AG04450 (cell line): ENCODE results near the gene ZFP69B. TPM values are rescaled to one million over a fixed set of nuclear protein-coding genes. Genes with fewer than 3 reads are reported as not detected.

Source experiments
- CTCF ChIA-PET: fragments of 300-600, 350-600 bp; formaldehyde crosslinking; extraction: SDS; loops from one replicate; lab custom pipeline; 2022; ENCODE audit warnings: antibody characterized with exemption, inconsistent platforms; lab: Charles Lee
- POLR2A ChIA-PET: fragments of 350-600 bp; formaldehyde crosslinking; extraction: SDS; loops from one replicate; lab custom pipeline; 2021; ENCODE audit warnings: antibody characterized with exemption, inconsistent platforms; lab: Yijun Ruan, JAX
- DNase-seq: peaks from one replicate; pipeline ENCODE4 v3.0.0-alpha.2; 2011; ENCODE audit warnings: low read depth, low spot score
- H3K27ac ChIP-seq: one replicate; pipeline ENCODE4 v1.5.1; 2012; ENCODE audit warnings: low read depth, low read length, control low read depth
- H3K27me3 ChIP-seq: one replicate; pipeline ENCODE4 v1.6.0; 2012; ENCODE audit warnings: low read length; ENCODE audit not compliant: control insufficient read depth, insufficient read depth
- H3K4me3 ChIP-seq: 2 replicates; pipeline ENCODE4 v1.5.1; 2011; ENCODE audit warnings: mild to moderate bottlenecking, low read depth, low read length, control low read depth
- H3K9me3 ChIP-seq: 2 replicates; pipeline ENCODE4 v1.5.1; 2012; ENCODE audit warnings: low read length; ENCODE audit not compliant: control insufficient read depth, insufficient read depth
- polyA plus RNA-seq: library from polyadenylated mRNA; depleted of rRNA; stranded (reverse); fragments of >200 nt; gene quantifications from 2 replicates; pipeline ENCODE4 v1.2.3, GENCODE V29; 2011
- TF ChIP-seq, protein P1 (sequence below): IDR thresholded peaks from 2 replicates; pipeline ENCODE4 v1.5.1; 2011; ENCODE audit warnings: low read depth, low read length, control low read depth, inconsistent platforms

The ZFP69B gene
- polyA plus RNA-seq, 1 experiment = 5.9 TPM

DNA sequence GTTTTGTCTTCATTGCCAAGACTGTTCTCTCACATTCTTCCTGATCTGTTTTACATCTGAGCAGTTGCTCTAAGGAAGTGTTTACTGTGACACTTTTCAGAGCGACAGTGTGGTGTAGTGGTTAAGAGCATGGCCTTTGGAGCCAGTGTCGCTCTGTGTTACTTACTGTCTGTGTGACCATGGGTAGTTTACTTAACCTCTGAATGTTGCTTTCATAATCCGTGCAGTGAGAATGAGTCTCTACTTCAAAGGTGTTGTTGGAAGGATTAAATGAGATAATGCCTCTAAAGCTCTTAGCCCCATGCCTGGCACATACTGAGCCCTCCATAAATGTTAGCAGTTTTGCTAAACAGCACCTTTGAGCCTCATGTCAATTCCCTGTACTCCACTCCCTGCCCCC is 35.9 kb upstream of the ZFP69B start:
- Histone ChIP-seq H3K4me3 (no peak overlapping the region), H3K27ac (no peak overlapping the region), H3K27me3 (no peaks in the 10 kb centered on the region), H3K9me3 (no peaks in the 10 kb centered on the region)
- CTCF ChIA-PET = interaction anchor here (1.1 kb wide), 1 partner anchor 10 kb away, joined by 3 read pairs; no protein-coding TSS in a partner anchor
- POLR2A ChIA-PET = no interaction called here
- DNase-seq = no peak
- TF ChIP-seq, protein P1, sequence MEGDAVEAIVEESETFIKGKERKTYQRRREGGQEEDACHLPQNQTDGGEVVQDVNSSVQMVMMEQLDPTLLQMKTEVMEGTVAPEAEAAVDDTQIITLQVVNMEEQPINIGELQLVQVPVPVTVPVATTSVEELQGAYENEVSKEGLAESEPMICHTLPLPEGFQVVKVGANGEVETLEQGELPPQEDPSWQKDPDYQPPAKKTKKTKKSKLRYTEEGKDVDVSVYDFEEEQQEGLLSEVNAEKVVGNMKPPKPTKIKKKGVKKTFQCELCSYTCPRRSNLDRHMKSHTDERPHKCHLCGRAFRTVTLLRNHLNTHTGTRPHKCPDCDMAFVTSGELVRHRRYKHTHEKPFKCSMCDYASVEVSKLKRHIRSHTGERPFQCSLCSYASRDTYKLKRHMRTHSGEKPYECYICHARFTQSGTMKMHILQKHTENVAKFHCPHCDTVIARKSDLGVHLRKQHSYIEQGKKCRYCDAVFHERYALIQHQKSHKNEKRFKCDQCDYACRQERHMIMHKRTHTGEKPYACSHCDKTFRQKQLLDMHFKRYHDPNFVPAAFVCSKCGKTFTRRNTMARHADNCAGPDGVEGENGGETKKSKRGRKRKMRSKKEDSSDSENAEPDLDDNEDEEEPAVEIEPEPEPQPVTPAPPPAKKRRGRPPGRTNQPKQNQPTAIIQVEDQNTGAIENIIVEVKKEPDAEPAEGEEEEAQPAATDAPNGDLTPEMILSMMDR = no peak

DNA sequence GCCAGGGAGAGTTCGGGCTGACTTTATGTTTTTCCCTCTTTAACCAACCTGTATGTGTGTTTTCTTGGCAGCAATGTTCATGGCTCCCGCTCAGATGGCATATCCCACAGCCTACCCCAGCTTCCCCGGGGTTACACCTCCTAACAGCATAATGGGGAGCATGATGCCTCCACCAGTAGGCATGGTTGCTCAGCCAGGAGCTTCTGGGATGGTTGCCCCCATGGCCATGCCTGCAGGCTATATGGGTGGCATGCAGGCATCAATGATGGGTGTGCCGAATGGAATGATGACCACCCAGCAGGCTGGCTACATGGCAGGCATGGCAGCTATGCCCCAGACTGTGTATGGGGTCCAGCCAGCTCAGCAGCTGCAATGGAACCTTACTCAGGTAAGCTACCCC is 33.6 kb upstream of the ZFP69B start:
- no peaks in the 10 kb centered on the region for H3K27me3 ChIP-seq
- no peak overlapping the region for H3K27ac ChIP-seq
- POLR2A ChIA-PET = no interaction called here
- H3K4me3 ChIP-seq = no peak overlapping the region
- no peak for DNase-seq
- CTCF ChIA-PET = interaction anchor here (1.1 to 1.4 kb wide), 3 partner anchors 21 to 272 kb away, joined by 3 to 5 read pairs (median 4); no protein-coding TSS in a partner anchor
- no peaks in the 10 kb centered on the region for H3K9me3 ChIP-seq
- TF ChIP-seq, protein P1 = no peak

DNA sequence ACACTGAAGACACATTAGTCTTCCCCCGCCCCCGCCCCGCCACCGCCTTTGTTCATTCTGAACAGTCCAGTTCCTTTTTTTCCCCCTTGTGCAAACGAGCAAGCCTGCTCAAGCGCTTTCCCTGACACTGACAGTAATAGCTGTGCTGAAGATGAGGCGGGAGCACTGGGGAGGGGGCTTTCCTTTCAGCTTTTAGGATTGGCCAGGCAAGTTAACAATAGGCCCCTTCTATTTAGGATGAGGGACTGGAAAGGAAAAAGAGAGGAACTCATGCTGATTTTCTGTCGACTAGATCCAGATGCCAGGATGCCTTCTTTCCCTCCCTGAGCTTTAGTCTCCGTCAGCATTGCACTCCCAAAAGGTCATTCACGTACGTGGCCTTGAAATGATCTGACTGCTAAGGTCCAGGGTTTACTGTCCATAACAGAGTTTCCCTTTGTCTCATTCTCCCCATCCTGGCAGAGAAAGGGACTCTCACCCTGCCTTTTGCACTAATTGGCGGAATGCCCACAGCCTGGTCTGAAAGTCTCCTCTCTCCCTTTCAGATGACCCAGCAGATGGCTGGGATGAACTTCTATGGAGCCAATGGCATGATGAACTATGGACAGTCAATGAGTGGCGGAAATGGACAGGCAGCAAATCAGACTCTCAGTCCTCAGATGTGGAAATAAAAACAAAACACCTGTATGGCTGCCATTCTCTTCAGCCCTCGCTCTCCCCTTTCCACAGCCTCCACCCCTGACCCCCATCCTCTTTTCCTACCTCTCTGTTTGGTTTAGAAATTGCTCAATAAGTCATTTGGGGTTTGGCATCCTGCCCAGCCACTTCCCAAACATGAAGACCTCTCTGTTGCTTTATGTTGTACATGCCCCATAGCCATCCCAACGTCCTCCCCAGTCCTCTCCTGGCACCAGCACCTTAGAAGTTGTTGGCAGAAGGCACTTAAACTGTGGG is 28.6 kb upstream of the ZFP69B start:
- ChIA-PET POLR2A (no interaction called here), CTCF (interaction anchor here (0.6 to 1.2 kb wide), 2 partner anchors 17 kb away, joined by 3 to 6 read pairs; no protein-coding TSS in a partner anchor)
- Histone ChIP-seq H3K4me3 (no peak overlapping the region), H3K9me3 (no peaks in the 10 kb centered on the region), H3K27ac (no peak overlapping the region), H3K27me3 (no peaks in the 10 kb centered on the region)
- DNase-seq = no peak
- TF ChIP-seq, protein P1 = no peak

DNA sequence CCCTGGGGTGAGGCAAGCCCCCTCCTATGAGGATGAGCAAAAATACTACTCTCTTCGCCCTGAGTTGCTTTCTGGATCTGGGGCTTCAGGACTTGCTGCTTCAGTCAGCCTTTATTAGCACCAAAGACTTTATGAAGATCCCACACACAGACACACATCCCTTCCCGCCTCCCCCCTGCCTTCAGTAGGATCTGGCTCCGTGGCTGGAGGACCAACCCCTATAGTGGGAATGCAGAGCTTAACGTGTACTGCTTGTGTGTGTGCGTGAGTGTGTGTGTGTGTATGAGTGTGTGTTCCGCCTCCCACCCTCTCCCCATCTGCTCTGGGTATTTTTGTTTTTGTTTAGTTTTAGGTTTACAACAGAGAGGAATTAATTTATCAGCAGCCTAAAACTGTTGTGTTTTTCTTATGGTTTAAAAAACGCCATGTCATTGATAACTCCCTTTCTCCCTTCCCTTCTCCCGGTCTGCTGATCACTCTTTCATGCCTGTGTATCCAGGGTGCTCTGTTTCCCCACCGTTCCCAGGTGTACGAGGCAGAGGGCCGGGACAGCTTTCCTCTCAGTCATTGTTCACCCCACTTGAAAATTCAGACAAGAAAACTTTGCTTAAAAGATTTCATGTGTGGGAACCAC is 27.5 kb upstream of the ZFP69B start:
- DNase-seq = no peak
- TF ChIP-seq, protein P1 = no peak
- no peaks in the 10 kb centered on the region for H3K9me3 ChIP-seq
- ChIA-PET POLR2A (no interaction called here), CTCF (interaction anchor here (1.2 to 1.3 kb wide), 2 partner anchors 15 to 18 kb away, joined by 4 to 6 read pairs; no protein-coding TSS in a partner anchor)
- H3K27me3 ChIP-seq = no peaks in the 10 kb centered on the region
- H3K27ac ChIP-seq = no peak overlapping the region
- H3K4me3 ChIP-seq = no peak overlapping the region

DNA sequence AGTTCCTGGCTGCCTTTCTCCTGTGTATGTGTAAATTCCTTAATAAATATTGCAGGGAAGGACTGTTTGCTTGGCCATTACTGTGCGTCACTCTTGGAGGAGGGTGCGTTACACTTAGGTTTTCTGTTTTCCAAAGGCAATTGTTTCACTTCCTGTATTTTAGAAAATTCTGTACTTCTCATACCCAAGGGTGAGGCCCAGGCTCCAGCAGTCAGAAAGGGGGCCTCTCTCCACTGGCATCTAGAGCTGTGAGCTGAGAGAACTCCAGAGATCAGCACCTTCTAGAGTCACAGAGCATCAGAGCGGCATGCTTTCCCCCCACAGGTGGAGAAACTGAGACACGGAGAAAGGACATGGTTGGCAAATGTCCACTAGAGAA is 27.0 kb upstream of the ZFP69B start:
- no peak for DNase-seq
- ChIA-PET POLR2A (no interaction called here), CTCF (interaction anchor here (1.3 kb wide), 1 partner anchor 15 kb away, joined by 4 read pairs; no protein-coding TSS in a partner anchor)
- no peak overlapping the region for H3K27ac ChIP-seq
- H3K9me3 ChIP-seq = no peaks in the 10 kb centered on the region
- TF ChIP-seq, protein P1 = no peak
- no peaks in the 10 kb centered on the region for H3K27me3 ChIP-seq
- H3K4me3 ChIP-seq = no peak overlapping the region
